GM19468 (cell line): Measurements from ENCODE around the gene KNDC1.

ENCODE experiments used
- ATAC-seq: cut with Tn5 transposase; IDR thresholded peaks from one replicate; pipeline ENCODE4 v1.9.1; 2021; ENCODE audit warnings: mild to moderate bottlenecking, moderate library complexity, moderate number of reproducible peaks; ENCODE audit not compliant: unreplicated experiment; ENCODE audit errors: extremely low read depth

The KNDC1 gene

DNA sequence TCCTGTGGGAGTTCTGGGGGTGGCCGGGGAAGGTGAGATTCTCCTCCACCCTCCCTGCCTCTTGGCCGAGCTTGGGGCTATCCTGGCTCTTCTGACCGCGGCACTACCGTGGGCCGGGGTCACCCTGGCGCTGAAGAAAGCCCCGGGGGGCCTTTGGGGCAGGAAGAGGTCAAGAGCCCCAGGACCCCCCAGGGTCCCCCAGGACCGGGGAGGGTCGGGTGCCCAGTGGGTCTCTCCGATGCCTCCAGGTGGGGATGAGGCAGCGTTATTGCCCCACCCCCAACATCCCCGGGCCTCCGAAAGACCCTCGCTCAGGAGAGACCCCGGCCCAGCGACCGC is 439 bp upstream of the KNDC1 start:
- no peak for ATAC-seq

DNA sequence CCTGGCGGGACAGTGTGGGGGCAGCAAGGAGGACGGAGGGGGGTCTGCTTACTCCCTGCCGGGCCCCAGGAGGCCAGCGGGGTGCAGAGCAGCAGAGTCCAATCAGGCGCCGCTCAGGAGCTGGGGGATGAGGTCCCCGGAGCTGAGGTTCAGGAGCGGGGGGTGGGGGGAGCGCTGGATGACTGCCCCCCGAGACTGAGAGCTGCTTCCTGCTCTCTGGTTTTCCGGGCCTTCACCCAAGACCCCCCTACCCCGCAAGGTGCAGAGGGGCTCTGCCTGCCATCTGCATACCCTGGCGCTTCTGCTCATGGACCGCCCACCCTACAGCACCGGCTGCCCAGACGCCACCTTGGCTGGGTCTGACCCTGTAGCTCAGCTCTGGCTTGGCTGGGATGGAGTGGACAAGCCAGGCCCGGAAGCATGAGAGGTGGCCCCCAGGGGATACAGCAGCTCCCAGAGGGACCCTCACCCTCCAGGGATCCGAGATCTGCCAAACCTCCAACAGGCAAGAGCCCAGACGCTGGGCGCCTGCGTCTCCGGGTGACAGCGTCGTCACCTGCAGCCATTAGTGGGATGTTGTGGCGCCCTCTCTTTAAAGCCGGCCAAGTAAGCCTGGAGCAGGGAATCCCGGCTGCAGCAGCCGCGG is 930 bp downstream of the KNDC1 start:
- ATAC-seq: no peak

DNA sequence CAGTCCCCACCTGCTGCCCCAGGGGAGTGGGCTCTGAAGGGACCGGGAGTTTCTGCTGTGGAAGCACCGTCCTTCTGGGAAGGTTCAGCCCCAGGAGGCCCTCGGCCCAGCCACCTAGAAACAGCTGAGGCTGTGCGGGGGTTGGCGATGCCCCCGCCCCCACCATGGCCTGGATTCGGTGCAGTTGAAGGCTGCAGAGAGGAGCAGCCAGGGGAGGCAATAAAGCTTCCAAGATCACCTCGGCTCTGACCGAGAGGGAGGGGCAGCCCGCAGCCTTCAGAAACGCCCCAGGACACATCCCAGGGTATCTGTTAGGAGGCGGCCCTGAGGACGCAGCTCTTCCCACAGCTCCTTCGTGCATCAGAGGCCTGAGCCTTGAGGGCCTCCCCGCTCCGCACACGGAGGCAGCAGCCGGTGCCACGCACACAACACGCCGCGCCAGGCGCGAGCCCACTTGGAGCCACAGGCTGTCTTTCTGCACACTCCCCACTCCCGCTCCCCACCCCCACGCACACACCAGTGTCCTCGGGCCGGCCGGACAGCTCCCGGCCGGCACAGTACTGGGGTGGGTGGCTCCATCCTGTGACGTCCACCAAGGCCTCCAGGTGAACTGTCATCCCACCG is 1.6 kb downstream of the KNDC1 start:
- ATAC-seq: no peak

- ATAC-seq: no peak
Measured at GRCh38 chr10:133162178-133162909, 2.3 kb downstream of the KNDC1 start.

DNA sequence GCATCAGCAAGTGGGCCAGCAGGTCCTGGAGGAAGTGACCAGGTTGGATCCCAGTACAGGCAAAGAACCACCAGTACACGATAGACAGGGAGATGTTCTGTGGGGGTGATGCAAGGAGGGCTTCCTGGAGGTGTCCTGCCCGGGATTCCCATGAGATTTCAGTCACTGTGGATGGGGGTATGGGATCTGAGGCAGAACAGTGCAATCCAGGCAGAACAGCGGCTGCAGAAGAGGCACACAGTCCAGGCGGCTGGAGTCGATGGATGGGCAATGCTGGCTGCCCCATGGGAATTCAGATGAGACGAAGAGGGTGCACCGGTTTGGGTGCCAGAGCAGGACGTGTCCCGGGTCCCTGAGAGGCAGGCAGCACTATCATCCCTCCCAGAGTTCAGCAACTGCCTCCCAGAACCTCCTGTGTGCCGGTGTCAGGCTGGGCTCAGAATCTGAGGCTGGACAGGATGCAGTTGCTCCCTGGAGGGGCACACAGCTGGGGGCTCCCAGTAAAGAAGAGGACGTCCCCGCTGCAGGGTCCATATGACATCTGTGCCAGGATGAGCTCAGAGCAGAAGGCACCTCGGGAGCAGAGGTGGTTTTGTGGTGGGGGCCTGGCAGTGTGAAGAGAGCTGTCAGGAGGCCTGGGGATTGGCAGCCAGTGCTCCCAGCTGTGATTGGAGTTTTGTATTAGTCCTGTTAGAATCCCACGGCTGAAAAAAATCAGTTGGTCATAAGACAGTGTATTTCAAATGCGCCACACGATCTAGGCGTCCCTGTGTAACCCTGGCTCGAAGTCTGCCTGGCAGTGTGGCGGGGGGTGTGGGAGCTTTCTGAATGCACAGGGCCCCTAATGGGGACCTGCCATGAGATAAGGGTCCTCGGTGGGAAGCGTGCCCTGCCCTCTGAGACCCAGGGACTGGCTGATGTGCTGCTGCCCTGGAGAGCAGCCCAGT is 3.2 kb downstream of the KNDC1 start:
- ATAC-seq: no peak

DNA sequence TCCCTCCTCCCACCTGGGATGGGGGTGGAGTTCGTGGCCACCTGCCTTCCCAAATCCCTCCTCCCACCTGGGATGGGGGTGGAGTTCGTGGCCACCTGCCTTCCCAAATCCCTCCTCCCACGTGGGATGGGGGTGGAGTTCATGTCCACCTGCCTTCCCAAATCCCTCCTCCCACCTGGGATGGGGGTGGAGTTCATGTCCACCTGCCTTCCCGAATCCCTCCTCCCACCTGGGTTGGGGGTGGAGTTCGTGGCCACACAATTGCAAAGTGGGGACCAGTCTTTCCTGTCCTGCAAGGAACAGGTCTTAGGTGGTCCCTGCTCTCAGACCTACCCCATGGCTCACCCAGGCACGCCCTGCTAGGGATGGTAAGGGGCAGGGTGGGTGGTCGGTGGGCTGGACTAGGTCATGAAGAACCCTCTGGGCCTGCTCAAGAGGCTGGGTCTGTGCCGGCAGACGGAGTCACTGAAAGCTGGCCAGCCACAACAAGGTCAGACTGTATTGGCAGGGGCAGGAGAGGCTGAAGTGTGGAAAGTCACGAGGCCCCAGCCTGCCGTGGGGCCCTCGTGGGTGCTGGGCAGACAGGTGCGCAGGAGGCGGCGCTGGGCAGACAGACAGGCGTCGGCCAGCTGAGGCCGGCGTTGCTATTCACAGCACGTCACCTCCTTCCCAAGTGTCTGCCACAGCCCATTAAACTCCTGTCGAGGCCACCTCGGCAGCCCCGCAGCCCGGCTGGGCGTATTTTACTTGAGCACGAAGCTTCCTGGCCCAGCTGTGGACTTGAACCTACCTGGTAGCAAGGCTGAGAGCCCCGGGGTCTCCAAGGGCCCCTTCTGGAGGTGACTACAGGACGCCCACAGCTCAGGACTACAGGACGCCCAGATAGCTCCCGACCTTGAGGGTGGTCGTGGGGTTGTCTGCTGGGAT is 4.1 kb downstream of the KNDC1 start:
- no peak for ATAC-seq

DNA sequence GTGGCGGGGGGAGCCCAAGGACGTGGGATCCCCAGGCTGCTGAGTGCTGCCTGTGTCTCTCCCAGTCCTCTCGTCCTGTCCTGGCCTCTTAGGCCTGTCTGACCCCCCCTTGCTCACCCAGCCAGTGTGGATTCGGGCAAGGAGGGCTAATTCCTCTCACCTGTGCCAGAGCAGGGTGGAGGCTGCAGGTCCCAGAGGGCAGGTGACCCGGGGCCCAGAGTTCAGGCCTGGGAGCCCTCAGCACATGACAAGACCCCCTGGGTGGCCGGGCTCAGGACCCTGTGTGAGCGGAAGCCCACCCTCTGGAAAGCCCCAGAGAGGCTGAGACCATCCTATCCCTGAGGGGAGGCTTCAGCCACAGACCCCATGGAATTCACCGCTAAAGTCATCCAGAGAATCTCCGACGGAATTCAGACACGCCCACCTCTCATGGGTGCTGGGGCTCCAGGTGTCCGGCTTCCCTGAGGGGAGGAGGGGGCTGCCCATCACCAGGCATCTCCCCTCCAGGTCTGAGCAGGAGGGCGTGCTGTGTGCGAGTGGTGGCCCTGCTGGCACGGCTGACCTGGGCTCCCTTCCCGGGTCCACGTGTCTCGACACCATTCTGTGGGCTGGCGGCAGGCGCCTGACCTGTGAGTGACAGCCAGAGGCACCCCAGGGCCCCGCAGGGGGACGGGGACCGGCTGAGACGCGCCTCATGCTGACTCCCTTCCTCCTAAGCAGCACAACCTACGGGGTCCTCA is 5.0 kb downstream of the KNDC1 start:
- ATAC-seq: no peak

- no peak for ATAC-seq
Measured at GRCh38 chr10:133165556-133166503, 5.8 kb downstream of the KNDC1 start.

GRCh38 chr10:133166504-133166827 is 6.4 kb downstream of the KNDC1 start:
- no peak for ATAC-seq

- ATAC-seq: no peak
Measured at GRCh38 chr10:133166828-133167692, 7.0 kb downstream of the KNDC1 start.

GRCh38 chr10:133167693-133168616 is 7.9 kb downstream of the KNDC1 start:
- ATAC-seq: no peak

DNA sequence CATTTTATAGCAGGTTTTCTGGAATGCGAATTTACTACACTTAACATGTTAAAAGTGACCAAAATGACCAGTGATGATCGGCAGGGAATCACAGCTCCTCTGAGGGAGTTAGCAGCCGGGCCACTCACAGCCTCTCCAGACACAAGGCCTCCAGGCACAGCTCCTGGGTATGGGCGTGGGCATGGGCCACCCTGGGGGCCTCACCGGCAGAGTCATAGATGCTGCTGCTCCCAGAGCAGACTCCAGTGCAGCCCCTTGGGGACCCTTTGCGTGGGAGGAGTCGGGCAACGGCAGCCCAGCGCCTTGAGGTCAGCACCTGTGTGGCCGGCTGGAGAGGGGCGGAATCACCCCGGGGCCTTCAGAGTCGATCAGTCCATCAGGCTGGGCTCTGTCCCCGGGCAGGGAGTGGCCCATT is 8.6 kb downstream of the KNDC1 start:
- ATAC-seq: no peak

- ATAC-seq: no peak
Measured at GRCh38 chr10:133169173-133169947, 9.3 kb downstream of the KNDC1 start.

DNA sequence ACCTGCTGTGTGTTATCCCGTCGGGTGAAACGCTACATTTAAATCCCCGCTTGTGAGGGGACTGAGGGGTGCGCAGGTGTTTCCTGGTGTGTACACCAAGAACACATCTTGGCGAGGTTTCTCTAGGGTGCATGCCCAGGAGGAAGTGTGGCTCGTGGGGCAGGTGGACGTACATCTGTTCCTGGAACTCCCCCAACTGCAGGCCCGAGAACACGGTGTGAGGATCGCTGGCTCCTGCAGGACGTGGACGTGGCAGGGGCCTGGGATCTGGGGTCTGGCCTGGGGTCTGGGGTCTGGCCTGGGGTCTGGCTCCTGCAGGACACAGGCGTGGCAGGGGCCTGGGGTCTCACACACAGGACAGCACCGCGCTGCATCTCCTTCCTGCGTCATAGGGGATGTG is 10.1 kb downstream of the KNDC1 start:
- no peak for ATAC-seq
